CD4-positive, alpha-beta T cell treated with Interleukin-2 at 100 ng/mL for 4 hours (primary cell): ENCODE results near the gene COX6B2.

ENCODE experiments used
- DNase-seq: peaks from one replicate; pipeline ENCODE4 v3.0.0-alpha.2; 2020; ENCODE audit warnings: low spot score

The COX6B2 gene

DNA sequence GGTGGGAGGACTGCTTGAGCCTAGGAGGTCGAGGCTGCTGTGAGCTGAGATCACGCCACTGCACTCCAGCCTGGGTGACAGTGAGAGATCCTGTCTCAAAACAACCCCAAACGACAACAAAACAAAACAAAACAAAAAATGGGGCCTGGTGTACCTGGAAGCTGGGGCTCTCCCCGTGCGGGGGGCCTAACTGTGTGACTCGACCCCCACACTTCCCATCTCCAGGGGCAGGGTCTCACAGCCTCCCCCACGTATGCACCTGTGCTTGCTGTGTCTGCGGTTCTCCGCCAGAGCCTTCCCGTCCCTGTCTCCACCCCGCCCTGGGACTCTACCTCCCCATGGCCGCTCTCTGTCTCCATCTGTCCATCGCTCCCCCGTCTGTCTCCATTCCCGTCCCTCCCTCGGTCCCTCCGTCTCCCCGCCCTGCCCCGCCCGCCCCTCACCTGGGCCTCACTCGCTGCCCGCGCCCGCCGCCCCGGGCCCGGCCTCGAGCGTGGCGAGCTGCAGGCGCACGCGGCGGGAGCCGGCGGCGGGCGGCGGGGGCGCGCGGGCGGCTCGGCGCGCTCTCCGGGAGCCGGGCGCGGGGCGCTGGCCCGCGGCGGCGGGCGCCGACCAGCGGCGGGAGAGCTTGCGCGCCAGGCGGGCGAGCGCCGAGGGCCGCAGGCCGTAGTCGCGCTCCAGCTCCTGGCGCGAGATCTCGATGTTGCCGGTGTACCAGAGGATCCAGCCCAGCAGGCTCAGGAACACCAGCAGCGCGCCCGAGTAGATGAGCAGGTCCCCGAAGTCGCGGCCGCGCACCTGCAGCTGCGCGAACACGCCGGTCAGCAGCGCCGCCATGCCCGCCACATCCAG is 29.0 kb upstream of the COX6B2 start:
- DNase-seq: peak; percentile 38

DNA sequence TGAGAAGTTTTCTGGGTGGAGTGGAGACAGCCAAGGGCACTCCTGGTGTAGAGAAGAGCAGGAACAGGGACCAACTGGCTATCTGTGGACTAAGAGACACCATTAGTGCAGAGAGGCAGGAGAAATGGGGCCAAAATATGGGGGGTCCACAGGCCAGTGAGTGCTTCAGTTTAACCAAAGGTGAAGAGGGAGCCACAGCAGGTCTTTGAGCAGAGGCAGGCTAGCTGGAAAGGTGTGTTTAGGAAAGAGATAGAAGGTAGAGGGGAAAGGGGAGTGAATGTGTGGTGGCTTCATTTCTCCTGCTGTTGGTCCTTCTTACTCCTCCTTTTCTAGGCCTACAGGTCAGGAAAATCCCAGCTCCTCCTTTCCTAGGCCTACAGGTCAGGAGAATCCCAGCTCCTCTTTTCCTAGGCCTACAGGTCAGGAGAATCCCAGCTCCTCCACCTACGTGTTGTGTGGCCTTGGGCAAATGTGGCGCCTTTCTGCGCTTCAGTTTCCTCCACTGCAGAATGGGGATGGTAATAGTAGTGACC is 28.1 kb upstream of the COX6B2 start:
- no peak for DNase-seq

DNA sequence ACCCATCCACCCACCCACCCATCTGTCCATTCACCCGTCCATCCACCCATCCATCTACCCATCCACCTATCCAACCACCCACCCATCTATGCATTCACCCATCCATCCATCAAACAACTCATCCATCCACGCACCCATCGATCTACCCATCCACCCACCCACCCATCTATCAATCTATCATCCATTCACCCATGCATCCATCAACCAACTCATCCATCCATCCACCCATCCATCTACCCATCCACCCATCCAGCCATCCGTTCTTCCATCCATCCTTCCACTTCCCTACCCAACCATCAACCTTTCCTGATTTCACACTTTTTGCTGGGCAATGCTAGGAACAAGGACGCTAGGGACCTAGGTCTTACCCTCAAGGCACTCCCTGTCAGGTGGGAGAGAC is 27.5 kb upstream of the COX6B2 start:
- DNase-seq: no peak

- DNase-seq: no peak
Measured at GRCh38 chr19:55379174-55379573, 24.7 kb upstream of the COX6B2 start.

DNA sequence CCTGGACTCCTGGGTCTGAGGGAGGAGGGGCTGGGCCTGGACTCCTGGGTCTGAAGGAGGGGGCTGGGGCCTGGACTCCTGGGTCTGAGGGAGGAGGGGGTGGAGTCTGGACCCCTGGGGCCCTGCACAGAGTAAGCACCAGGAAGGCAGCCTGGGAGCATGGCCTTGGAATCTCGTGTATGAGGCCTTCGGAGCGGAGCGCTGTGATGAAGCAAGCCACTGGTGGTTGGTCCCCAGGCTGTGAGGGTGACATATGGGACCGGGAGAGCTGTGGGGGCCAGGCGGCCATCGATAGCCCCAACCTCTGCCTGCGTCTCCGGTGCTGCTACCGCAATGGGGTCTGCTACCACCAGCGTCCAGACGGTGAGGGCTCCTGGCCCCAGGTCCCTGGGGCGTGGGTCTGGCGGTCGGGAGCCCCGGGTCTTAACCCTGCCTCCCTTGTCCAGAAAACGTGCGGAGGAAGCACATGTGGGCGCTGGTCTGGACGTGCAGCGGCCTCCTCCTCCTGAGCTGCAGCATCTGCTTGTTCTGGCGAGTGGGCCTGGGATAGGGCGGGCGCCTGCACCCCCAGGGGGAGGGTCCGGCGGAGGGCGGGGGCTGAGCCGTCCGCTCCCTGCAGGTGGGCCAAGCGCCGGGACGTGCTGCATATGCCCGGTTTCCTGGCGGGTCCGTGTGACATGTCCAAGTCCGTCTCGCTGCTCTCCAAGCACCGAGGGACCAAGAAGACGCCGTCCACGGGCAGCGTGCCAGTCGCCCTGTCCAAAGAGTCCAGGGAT is 23.0 kb upstream of the COX6B2 start:
- DNase-seq: no peak

- DNase-seq: no peak
Measured at GRCh38 chr19:55376241-55376933, 21.9 kb upstream of the COX6B2 start, which contains the start of gene TMEM190. Gene TMEM190 (plus strand): TSS chr19:55376826. CDS start chr19:55376854, 28 bp downstream.

GRCh38 chr19:55373993-55374757 is 19.7 kb upstream of the COX6B2 start:
- DNase-seq: no peak

GRCh38 chr19:55373306-55373992 is 18.9 kb upstream of the COX6B2 start:
- no peak for DNase-seq

DNA sequence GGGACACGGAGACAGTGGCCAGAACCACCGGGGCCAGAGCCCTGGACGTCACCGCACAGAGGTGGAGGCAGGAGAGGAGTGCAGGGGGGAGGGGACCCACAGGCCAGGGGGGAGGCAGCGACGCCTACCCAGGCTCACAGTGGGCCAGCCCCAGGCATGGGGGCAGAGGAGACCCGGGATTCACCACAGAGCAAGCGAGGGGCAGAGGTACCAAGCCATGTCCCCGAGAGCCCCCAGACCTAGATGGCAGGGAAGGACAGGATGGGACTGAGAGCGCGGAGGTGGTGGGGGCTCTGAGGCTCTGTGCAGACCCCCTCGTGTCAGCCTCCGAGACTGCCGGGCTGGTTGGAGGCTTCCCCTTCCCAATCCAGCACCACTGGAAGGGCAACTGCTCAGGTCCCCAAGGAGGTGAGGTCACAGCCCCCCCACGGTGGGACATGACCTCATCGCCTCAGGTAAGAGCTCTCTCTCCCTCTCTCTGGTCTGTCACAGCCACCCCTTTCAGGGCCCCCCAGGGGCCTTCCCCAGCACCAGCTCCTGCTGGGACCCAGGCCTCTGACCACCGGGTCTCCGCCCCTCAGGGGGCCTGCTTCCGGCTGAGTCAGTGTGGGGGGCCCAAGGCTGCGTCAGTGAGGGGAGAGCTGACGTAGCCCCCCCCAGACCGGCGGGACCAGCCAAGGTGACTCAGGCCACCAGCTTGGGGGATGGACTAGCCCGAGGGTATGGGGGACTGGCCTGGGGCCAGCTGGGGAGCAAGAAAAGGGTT is 18.0 kb upstream of the COX6B2 start:
- no peak for DNase-seq

GRCh38 chr19:55370305-55370988 is 15.9 kb upstream of the COX6B2 start, which contains the start of gene IL11:
Gene IL11 (minus strand): TSS chr19:55370463. CDS start chr19:55370310, 153 bp downstream.
- DNase-seq: no peak

GRCh38 chr19:55369653-55370304 is 15.3 kb upstream of the COX6B2 start:
- DNase-seq: no peak

GRCh38 chr19:55368701-55369563 is 14.4 kb upstream of the COX6B2 start:
- DNase-seq: no peak

- DNase-seq: no peak
Measured at GRCh38 chr19:55368106-55368505, 13.6 kb upstream of the COX6B2 start.

- no peak for DNase-seq
Measured at GRCh38 chr19:55366790-55367189, 12.3 kb upstream of the COX6B2 start.

GRCh38 chr19:55365964-55366363 is 11.4 kb upstream of the COX6B2 start:
- no peak for DNase-seq

DNA sequence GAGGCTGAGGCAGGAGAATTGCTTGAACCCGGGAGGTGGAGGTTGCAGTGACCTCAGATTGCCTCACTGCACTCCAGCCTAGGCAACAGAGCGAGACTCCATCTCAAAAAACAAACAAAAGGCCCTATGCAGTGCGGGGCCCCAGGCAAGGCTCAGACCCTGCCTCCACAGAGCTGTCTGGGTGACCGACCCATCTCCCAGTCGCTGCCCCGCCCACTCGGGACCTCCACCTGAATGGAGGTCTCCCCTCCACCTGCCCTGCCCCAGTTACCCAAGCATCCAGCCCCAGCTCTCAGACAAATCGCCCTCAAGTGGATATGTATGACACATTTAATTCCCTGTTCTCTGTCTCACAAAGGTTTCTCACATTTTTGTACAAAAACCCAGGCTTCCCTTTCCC is 10.7 kb upstream of the COX6B2 start:
- DNase-seq: no peak

DNA sequence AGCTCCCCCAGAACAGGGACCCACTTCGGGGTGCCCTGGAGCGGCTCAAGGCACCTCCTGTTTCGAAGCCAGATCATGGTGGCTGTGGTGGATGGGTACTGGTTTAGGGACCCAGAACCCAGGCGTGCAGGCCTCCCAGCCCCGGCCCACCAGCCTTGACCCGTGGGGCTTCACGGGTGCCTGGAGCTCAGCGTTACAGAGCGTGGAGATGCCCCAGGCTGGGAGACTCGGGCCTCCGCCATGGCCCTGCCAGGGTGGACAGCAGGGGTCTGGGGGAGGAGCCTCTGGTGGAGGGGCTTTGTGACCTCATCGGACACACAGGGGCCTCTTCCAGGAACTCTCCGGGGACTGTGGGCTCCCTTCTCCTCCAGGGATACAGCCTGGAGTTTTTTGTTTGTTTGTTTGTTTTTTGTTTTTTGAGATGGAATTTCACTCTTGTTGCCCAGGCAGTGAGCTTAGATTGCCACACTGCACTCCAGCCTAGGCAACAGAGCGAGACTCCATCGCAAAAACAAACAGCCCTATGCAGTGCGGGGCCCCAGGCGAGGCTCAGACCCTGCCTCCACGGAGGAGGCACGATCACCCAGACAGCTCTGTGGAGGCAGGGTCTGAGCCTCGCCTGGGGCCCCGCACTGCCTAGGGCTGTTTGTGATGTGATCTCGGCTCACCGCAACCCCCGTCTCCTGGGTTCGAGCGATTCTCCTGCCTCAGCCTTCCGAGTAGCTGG is 8.6 kb upstream of the COX6B2 start, which contains the start of gene GARIN5B:
Gene GARIN5B (minus strand): TSS at position 271 of the 727 bp plus-strand sequence. CDS start 194 bp downstream, at position 77.
- DNase-seq: no peak
